K562 (cell line): ENCODE results near the gene PEX11B. TPM values are rescaled to one million over a fixed set of nuclear protein-coding genes. Genes with fewer than 3 reads are reported as not detected.

ENCODE experiments used
- ATAC-seq: fragments of 200-7000 bp; cut with Tn5 transposase; 3 replicates; pipeline ENCODE4 v1.9.1; 2020; ENCODE audit warnings: moderate library complexity
- BruUV-seq: library from RNA; stranded (reverse); fragments of 400-500 nt; replicated peaks from 2 replicates; lab custom pipeline; 2021; lab: Mats Ljungman, UMichigan
- CTCF ChIA-PET: fragments of 300-600 bp; formaldehyde crosslinking; extraction: SDS; loops from one replicate; lab custom pipeline; 2021; ENCODE audit warnings: low intra/inter-chr PET ratio; lab: Yijun Ruan, JAX
- POLR2A ChIA-PET: fragments of 300-600, 350-650 bp; sonication (Branson Sonifier 250); formaldehyde crosslinking; extraction: SDS; loops from one replicate; lab custom pipeline; 2021; ENCODE audit warnings: antibody characterized with exemption, inconsistent platforms; lab: Yijun Ruan, JAX
- DNase-seq, 4 experiments: peaks; one replicate each; pipeline versions ENCODE4 v3.0.0 to v3.0.0-alpha.2; 2011 to 2018; ENCODE audit warnings: low spot score in 3 of 4, mixed read lengths in 3 of 4; ENCODE audit errors: extremely low read depth in 1 of 4
- FAIRE-seq: peaks from 2 replicates; lab custom pipeline; 2011; peaks lifted over from hg19 to GRCh38; lab: Jason Lieb, UNC
- H2AFZ ChIP-seq: 2 replicates; pipeline ENCODE4 v1.6.0; 2011; ENCODE audit warnings: low read depth, low read length, control low read depth, inconsistent platforms
- H3K27ac ChIP-seq: fragments of 200-600 bp; 3 replicates; pipeline ENCODE4 v1.8.0; 2011; ENCODE audit warnings: low read depth, mild to moderate bottlenecking, control low read depth, inconsistent platforms, low read length, moderate library complexity, mixed read lengths; ENCODE audit errors: extremely low read depth
- H3K27me3 ChIP-seq, 2 experiments: fragments of 300-600 bp in 1 of 2; 2 replicates in 1 of 2; 3 replicates in 1 of 2; pipeline versions ENCODE4 v1.6.0 to v1.8.0; 2011; ENCODE audit warnings: inconsistent platforms in 2 of 2, low read length in 2 of 2, mild to moderate bottlenecking in 1 of 2, mixed read lengths in 1 of 2, moderate library complexity in 1 of 2; ENCODE audit not compliant: control insufficient read depth in 2 of 2, insufficient read depth in 2 of 2
- H3K36me3 ChIP-seq: fragments of 300-600 bp; 3 replicates; pipeline ENCODE4 v1.8.0; 2011; ENCODE audit warnings: mild to moderate bottlenecking, low read length, inconsistent platforms; ENCODE audit not compliant: control insufficient read depth, insufficient read depth
- H3K4me1 ChIP-seq, 2 experiments: fragments of 200-600 bp in 1 of 2; replicated peaks in 1 of 2; 2 replicates in 1 of 2; 3 replicates in 1 of 2; pipeline versions ENCODE4 v1.5.1 to v1.8.0; 2011; ENCODE audit warnings: inconsistent platforms in 2 of 2, low read length in 2 of 2, mild to moderate bottlenecking in 1 of 2, mixed read lengths in 1 of 2, moderate library complexity in 1 of 2; ENCODE audit not compliant: control insufficient read depth in 2 of 2, insufficient read depth in 2 of 2
- H3K4me2 ChIP-seq: 2 replicates; pipeline ENCODE4 v1.6.1; 2011; ENCODE audit warnings: low read length, control low read depth, inconsistent platforms, mixed read lengths; ENCODE audit not compliant: insufficient read depth
- H3K4me3 ChIP-seq: fragments of 200-600 bp; sonication (generic), shearing (Covaris generic); 2 replicates; pipeline ENCODE4 v1.5.1; 2016; ENCODE audit warnings: control low read depth, inconsistent platforms
- H3K79me2 ChIP-seq: fragments of 200-600 bp; 3 replicates; pipeline ENCODE4 v1.8.0; 2011; ENCODE audit warnings: low read length, inconsistent platforms; ENCODE audit not compliant: control insufficient read depth, insufficient read depth
- H3K9ac ChIP-seq, 2 experiments: 2 replicates each; pipeline versions ENCODE4 v1.6.0 to v1.6.1; 2011; ENCODE audit warnings: low read depth in 2 of 2, low read length in 2 of 2, control low read depth in 1 of 2, inconsistent platforms in 1 of 2, mild to moderate bottlenecking in 1 of 2, mixed read lengths in 1 of 2; ENCODE audit not compliant: insufficient read depth in 1 of 2
- H3K9me1 ChIP-seq: one replicate; pipeline ENCODE4 v1.6.0; 2011; ENCODE audit warnings: inconsistent platforms, mild to moderate bottlenecking, low read length, moderate library complexity; ENCODE audit not compliant: control insufficient read depth, insufficient read depth
- H3K9me3 ChIP-seq: replicated peaks from 2 replicates; pipeline ENCODE4 v1.5.1; 2011; ENCODE audit warnings: low read depth, low read length, inconsistent platforms; ENCODE audit not compliant: control insufficient read depth, insufficient read depth
- H4K20me1 ChIP-seq: replicated peaks from 2 replicates; pipeline ENCODE4 v1.6.1; 2011; ENCODE audit warnings: low read length, inconsistent platforms, mixed read lengths; ENCODE audit not compliant: control insufficient read depth, insufficient read depth
- OTX1 ChIP-seq: fragments of 450-650 bp; formaldehyde crosslinking; IDR thresholded peaks from 2 replicates; pipeline ENCODE4 v1.4.0; 2022; ENCODE audit warnings: mild to moderate bottlenecking
- RBM25 ChIP-seq: fragments of 200-400 bp; formaldehyde crosslinking; IDR thresholded peaks from 2 replicates; pipeline ENCODE4 v1.6.1; 2018; ENCODE audit warnings: low read length, low read depth, moderate library complexity; ENCODE audit not compliant: severe bottlenecking
- ZNF444 ChIP-seq: fragments of 250-450 bp; sonication (Bioruptor Pico); IDR thresholded peaks from 2 replicates; pipeline ENCODE4 v1.4.0; 2020; ENCODE audit warnings: mild to moderate bottlenecking, moderate library complexity
- ZNF583 ChIP-seq: fragments of 250-450 bp; sonication (Bioruptor Pico); IDR thresholded peaks from 2 replicates; pipeline ENCODE4 v1.4.0; 2020
- WGBS: fragments of 100-300 bp; shearing (Covaris generic); methylation state at CpG from one replicate; pipeline ENCODE4 v1.1.6; 2016; ENCODE audit warnings: low coverage, mixed read lengths; ENCODE audit not compliant: insufficient coverage; ENCODE audit errors: missing lambda C conversion rate; 5-methylcytosine and 5-hydroxymethylcytosine counted together
- in situ Hi-C: fragments of 300-500 bp; cut with MboI; formaldehyde crosslinking; loops from 4 replicates; pipeline ENCODE4 v1.15.0; 2018; ENCODE audit warnings: inconsistent platforms, mixed read lengths
- intact Hi-C: fragments of 100-400 bp; cut with micrococcal nuclease; formaldehyde crosslinking; loops from 2 replicates; pipeline ENCODE4 v1.14.2; 2022
- polyA plus RNA-seq, 8 experiments: library from polyadenylated mRNA; depleted of rRNA in 4 of 8; stranded (reverse) in 5 of 8; unstranded in 3 of 8; fragments of >200 nt; fragmentation: Nextera tagmentation in 2 of 8; fragmentation: Illumina TruSeq in 1 of 8; extraction: Ambion mirVana in 2 of 8; extraction: Trizol in 1 of 8; gene quantifications; 2 replicates each; pipeline versions ENCODE4 v1.2.1 to v1.2.3, GENCODE V29; 2011 to 2014; ENCODE audit warnings: inconsistent platforms in 1 of 8, missing spikeins in 1 of 8
- total RNA-seq, 7 experiments: library from RNA; depleted of rRNA in 6 of 7; stranded (reverse); fragments of >200 nt in 6 of 7; fragmentation: Illumina TruSeq in 2 of 7; extraction: Trizol in 2 of 7; gene quantifications; 2 replicates each; pipeline versions ENCODE4 v1.2.1 to v1.2.3, GENCODE V29; 2011 to 2021; ENCODE audit warnings: low replicate concordance in 1 of 7
- TF ChIP-seq, protein P1 (sequence below): fragments of 450-650 bp; IDR thresholded peaks from 2 replicates; pipeline ENCODE4 v1.6.1; 2016; ENCODE audit warnings: mild to moderate bottlenecking, moderate library complexity
- TF ChIP-seq, protein P2 (sequence below): fragments of 200-800 bp; sonication (Bioruptor generic); IDR thresholded peaks from 2 replicates; pipeline ENCODE4 v1.6.1; 2017; ENCODE audit warnings: missing genetic modification characterization, missing compliant biosample characterization
- TF ChIP-seq, protein P3 (sequence below): fragments of 250-450 bp; sonication (Bioruptor Pico); IDR thresholded peaks from 2 replicates; pipeline ENCODE4 v1.5.0; 2020; ENCODE audit warnings: mild to moderate bottlenecking

The PEX11B gene
- total and polyA plus RNA-seq, 9 of the 15 experiments (the other 6 are each of a cell fraction or from before 2014, with no cell fraction given) = 13.2 to 60.0 (median 21.7) TPM

DNA sequence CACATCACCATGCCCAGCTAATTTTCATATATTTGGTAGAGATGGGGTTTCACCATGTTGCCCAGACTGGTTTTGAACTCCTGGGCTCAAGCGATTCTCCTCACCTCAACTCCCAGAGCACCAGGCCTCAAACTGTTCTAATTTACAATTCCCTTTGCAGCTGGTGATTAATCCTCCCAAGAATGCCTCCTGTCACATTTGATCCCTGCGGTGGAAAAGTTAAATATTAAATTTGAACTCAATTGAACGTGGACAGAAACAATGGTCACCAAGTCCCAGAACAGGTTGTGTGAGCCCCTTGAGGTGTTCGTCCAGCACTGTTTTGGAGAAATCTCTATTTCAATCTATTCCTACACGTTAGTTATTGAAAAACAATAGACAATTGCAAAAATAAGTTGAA, 30.9 kb downstream of the PEX11B start:
- H3K79me2 ChIP-seq = no peaks in the 10 kb centered on the region
- intact Hi-C loops (no loop called here), in situ Hi-C loops (no loop called here)
- no peak overlapping the region for H3K4me3 ChIP-seq
- H2AFZ ChIP-seq = no peak overlapping the region
- no peaks in the 10 kb centered on the region for H4K20me1 ChIP-seq
- H3K4me1 ChIP-seq = peaks cover 21 to 25% of the 10 kb centered on the region in 2 experiments
- FAIRE-seq = no peak
- no peaks in the 10 kb centered on the region for H3K9me1 ChIP-seq
- 54% methylated on average over 5 of the region's 5 CpGs for WGBS
- H3K9me3 ChIP-seq = no peaks in the 10 kb centered on the region
- no peak for DNase-seq
- no TSS peak for BruUV-seq
- no peaks in the 10 kb centered on the region for H3K36me3 ChIP-seq
- ChIA-PET CTCF (no interaction called here), POLR2A (interaction anchor here (1.1 kb wide), 1 partner anchor 10 kb away, joined by 4 read pairs; no protein-coding TSS in a partner anchor)
- no peak for ATAC-seq
- H3K9ac ChIP-seq = no peak overlapping the region
- no peak overlapping the region for H3K27ac ChIP-seq
- H3K27me3 ChIP-seq = peaks cover 7 to 10% of the 10 kb centered on the region in 2 experiments; a peak in 4 of 5 replicates
- no peak overlapping the region for H3K4me2 ChIP-seq
- TF ChIP-seq OTX1 (CRISPR knock-in tag) = no peak
- TF ChIP-seq, protein P1, sequence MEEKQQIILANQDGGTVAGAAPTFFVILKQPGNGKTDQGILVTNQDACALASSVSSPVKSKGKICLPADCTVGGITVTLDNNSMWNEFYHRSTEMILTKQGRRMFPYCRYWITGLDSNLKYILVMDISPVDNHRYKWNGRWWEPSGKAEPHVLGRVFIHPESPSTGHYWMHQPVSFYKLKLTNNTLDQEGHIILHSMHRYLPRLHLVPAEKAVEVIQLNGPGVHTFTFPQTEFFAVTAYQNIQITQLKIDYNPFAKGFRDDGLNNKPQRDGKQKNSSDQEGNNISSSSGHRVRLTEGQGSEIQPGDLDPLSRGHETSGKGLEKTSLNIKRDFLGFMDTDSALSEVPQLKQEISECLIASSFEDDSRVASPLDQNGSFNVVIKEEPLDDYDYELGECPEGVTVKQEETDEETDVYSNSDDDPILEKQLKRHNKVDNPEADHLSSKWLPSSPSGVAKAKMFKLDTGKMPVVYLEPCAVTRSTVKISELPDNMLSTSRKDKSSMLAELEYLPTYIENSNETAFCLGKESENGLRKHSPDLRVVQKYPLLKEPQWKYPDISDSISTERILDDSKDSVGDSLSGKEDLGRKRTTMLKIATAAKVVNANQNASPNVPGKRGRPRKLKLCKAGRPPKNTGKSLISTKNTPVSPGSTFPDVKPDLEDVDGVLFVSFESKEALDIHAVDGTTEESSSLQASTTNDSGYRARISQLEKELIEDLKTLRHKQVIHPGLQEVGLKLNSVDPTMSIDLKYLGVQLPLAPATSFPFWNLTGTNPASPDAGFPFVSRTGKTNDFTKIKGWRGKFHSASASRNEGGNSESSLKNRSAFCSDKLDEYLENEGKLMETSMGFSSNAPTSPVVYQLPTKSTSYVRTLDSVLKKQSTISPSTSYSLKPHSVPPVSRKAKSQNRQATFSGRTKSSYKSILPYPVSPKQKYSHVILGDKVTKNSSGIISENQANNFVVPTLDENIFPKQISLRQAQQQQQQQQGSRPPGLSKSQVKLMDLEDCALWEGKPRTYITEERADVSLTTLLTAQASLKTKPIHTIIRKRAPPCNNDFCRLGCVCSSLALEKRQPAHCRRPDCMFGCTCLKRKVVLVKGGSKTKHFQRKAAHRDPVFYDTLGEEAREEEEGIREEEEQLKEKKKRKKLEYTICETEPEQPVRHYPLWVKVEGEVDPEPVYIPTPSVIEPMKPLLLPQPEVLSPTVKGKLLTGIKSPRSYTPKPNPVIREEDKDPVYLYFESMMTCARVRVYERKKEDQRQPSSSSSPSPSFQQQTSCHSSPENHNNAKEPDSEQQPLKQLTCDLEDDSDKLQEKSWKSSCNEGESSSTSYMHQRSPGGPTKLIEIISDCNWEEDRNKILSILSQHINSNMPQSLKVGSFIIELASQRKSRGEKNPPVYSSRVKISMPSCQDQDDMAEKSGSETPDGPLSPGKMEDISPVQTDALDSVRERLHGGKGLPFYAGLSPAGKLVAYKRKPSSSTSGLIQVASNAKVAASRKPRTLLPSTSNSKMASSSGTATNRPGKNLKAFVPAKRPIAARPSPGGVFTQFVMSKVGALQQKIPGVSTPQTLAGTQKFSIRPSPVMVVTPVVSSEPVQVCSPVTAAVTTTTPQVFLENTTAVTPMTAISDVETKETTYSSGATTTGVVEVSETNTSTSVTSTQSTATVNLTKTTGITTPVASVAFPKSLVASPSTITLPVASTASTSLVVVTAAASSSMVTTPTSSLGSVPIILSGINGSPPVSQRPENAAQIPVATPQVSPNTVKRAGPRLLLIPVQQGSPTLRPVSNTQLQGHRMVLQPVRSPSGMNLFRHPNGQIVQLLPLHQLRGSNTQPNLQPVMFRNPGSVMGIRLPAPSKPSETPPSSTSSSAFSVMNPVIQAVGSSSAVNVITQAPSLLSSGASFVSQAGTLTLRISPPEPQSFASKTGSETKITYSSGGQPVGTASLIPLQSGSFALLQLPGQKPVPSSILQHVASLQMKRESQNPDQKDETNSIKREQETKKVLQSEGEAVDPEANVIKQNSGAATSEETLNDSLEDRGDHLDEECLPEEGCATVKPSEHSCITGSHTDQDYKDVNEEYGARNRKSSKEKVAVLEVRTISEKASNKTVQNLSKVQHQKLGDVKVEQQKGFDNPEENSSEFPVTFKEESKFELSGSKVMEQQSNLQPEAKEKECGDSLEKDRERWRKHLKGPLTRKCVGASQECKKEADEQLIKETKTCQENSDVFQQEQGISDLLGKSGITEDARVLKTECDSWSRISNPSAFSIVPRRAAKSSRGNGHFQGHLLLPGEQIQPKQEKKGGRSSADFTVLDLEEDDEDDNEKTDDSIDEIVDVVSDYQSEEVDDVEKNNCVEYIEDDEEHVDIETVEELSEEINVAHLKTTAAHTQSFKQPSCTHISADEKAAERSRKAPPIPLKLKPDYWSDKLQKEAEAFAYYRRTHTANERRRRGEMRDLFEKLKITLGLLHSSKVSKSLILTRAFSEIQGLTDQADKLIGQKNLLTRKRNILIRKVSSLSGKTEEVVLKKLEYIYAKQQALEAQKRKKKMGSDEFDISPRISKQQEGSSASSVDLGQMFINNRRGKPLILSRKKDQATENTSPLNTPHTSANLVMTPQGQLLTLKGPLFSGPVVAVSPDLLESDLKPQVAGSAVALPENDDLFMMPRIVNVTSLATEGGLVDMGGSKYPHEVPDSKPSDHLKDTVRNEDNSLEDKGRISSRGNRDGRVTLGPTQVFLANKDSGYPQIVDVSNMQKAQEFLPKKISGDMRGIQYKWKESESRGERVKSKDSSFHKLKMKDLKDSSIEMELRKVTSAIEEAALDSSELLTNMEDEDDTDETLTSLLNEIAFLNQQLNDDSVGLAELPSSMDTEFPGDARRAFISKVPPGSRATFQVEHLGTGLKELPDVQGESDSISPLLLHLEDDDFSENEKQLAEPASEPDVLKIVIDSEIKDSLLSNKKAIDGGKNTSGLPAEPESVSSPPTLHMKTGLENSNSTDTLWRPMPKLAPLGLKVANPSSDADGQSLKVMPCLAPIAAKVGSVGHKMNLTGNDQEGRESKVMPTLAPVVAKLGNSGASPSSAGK = no peak
- TF ChIP-seq RBM25 = no peak
- TF ChIP-seq ZNF444 (CRISPR knock-in tag) = no peak
- TF ChIP-seq, protein P2, sequence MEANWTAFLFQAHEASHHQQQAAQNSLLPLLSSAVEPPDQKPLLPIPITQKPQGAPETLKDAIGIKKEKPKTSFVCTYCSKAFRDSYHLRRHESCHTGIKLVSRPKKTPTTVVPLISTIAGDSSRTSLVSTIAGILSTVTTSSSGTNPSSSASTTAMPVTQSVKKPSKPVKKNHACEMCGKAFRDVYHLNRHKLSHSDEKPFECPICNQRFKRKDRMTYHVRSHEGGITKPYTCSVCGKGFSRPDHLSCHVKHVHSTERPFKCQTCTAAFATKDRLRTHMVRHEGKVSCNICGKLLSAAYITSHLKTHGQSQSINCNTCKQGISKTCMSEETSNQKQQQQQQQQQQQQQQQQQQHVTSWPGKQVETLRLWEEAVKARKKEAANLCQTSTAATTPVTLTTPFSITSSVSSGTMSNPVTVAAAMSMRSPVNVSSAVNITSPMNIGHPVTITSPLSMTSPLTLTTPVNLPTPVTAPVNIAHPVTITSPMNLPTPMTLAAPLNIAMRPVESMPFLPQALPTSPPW (CRISPR knock-in tag) = no peak
- no peak for TF ChIP-seq ZNF583 (CRISPR knock-in tag)
- TF ChIP-seq, protein P3, sequence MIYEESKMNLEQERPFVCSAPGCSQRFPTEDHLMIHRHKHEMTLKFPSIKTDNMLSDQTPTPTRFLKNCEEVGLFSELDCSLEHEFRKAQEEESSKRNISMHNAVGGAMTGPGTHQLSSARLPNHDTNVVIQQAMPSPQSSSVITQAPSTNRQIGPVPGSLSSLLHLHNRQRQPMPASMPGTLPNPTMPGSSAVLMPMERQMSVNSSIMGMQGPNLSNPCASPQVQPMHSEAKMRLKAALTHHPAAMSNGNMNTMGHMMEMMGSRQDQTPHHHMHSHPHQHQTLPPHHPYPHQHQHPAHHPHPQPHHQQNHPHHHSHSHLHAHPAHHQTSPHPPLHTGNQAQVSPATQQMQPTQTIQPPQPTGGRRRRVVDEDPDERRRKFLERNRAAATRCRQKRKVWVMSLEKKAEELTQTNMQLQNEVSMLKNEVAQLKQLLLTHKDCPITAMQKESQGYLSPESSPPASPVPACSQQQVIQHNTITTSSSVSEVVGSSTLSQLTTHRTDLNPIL (CRISPR knock-in tag) = no peak
